GM21447 (cell line): Measurements from ENCODE around the gene CCDC86.

Experiments
- ATAC-seq: cut with Tn5 transposase; IDR thresholded peaks from one replicate; pipeline ENCODE4 v1.9.1; 2021; ENCODE audit not compliant: unreplicated experiment

Gene CCDC86

GRCh38 chr11:60890696-60891095 lies 48.8 kb downstream of the CCDC86 start:
- no peak for ATAC-seq

- no peak for ATAC-seq
These were observed 49.3 kb downstream of the CCDC86 start for GRCh38 chr11:60891103-60891741.

- ATAC-seq: no peak
These were observed 53.8 kb downstream of the CCDC86 start for GRCh38 chr11:60895687-60896086.

GRCh38 chr11:60897496-60897895 lies 55.6 kb downstream of the CCDC86 start:
- no peak for ATAC-seq

- ATAC-seq: no peak
These were observed 57.4 kb downstream of the CCDC86 start for GRCh38 chr11:60899046-60899936.

GRCh38 chr11:60899977-60900376 lies 58.1 kb downstream of the CCDC86 start:
- ATAC-seq: no peak
